Small intestine (tissue), 7 donors: ENCODE measurements around the gene SLC27A6. TPM values are rescaled to one million over a fixed set of nuclear protein-coding genes. Genes with fewer than 3 reads are reported as not detected.

Experiments
- DNase-seq, 2 donors: peaks; one replicate each; pipeline versions ENCODE4 v3.0.0 to v3.0.0-alpha.2; 2013
- FAIRE-seq: peaks from 2 replicates; lab custom pipeline; 2012; peaks lifted over from hg19 to GRCh38; lab: Jason Lieb, UNC
- H3K27ac ChIP-seq, 3 donors: one replicate each; pipeline ENCODE4 v1.5.1; 2013; ENCODE audit warnings: low read length in 2 of 3, mild to moderate bottlenecking in 2 of 3, control low read depth in 1 of 3, inconsistent platforms in 1 of 3, low read depth in 1 of 3, moderate library complexity in 1 of 3
- H3K27me3 ChIP-seq, 3 donors: one replicate each; pipeline ENCODE4 v1.6.1; 2013; ENCODE audit warnings: low read length in 3 of 3, inconsistent platforms in 1 of 3; ENCODE audit not compliant: control insufficient read depth in 3 of 3, insufficient read depth in 3 of 3
- H3K36me3 ChIP-seq, 3 donors: one replicate each; pipeline ENCODE4 v1.6.1; 2013; ENCODE audit warnings: low read length in 3 of 3, inconsistent platforms in 1 of 3, low read depth in 1 of 3, mild to moderate bottlenecking in 1 of 3, moderate library complexity in 1 of 3; ENCODE audit not compliant: control insufficient read depth in 3 of 3, insufficient read depth in 2 of 3
- H3K4me1 ChIP-seq, 3 donors: one replicate each; pipeline ENCODE4 v1.6.1; 2013; ENCODE audit warnings: low read length in 2 of 3, inconsistent platforms in 1 of 3, low read depth in 1 of 3, mild to moderate bottlenecking in 1 of 3, moderate library complexity in 1 of 3; ENCODE audit not compliant: control insufficient read depth in 3 of 3, insufficient read depth in 2 of 3
- H3K4me3 ChIP-seq, 3 donors: one replicate each; pipeline ENCODE4 v1.5.1; 2013; ENCODE audit warnings: low read length in 3 of 3, control low read depth in 1 of 3, inconsistent platforms in 1 of 3, low read depth in 1 of 3, mild to moderate bottlenecking in 1 of 3, moderate library complexity in 1 of 3
- H3K9me3 ChIP-seq, 2 donors: one replicate each; pipeline ENCODE4 v1.6.1; 2013; ENCODE audit warnings: low read depth in 1 of 2, low read length in 1 of 2; ENCODE audit not compliant: control insufficient read depth in 2 of 2, insufficient read depth in 1 of 2
- WGBS, 3 donors: extraction: QIAGEN DNeasy Blood & Tissue Kit; methylation state at CpG; one replicate each; pipeline ENCODE4 v1.1.7; 2013; 5-methylcytosine and 5-hydroxymethylcytosine counted together
- polyA plus RNA-seq, 4 donors: library from polyadenylated mRNA; stranded (reverse) in 3 of 4; unstranded in 1 of 4; fragments of 200-250 nt in 3 of 4; fragments of 120-200 nt in 1 of 4; gene quantifications; one replicate each; pipeline versions ENCODE4 v1.2.1 to v1.2.3, GENCODE V29; 2013
- donor health status: healthy with polysubstance abuse.
- donor health status: control.
- donor health status: control.
- donor health status: Bipolar disorder and iron deficiency.
- donor health status: healthy.

Gene SLC27A6
- polyA plus RNA-seq, 4 donors, result 0.50 to 1.5 (median 0.54) TPM; not detected in 1

- Histone ChIP-seq H3K9me3 (peaks cover 0 to 4% of the 10 kb centered on the region in 2 donors), H3K4me1 (no peaks in the 10 kb centered on the region), H3K36me3 (no peaks in the 10 kb centered on the region), H3K27ac (no peak overlapping the region), H3K4me3 (no peak overlapping the region), H3K27me3 (no peaks in the 10 kb centered on the region)
- FAIRE-seq (no peak), DNase-seq (no peak)
- 83 to 88% (median 88%) methylated on average over 3 of the region's 3 CpGs for WGBS, 3 donors
Observed at GRCh38 chr5:129057329-129057728, 92.0 kb downstream of the SLC27A6 start.

GRCh38 chr5:129061849-129062248 is 96.6 kb downstream of the SLC27A6 start:
- no peak overlapping the region for H3K4me3 ChIP-seq
- 38 to 70% (median 50%) methylated on average over 2 of the region's 2 CpGs for WGBS, 3 donors
- DNase-seq (no peak), FAIRE-seq (no peak)
- no peaks in the 10 kb centered on the region for H3K27me3 ChIP-seq
- H3K4me1 ChIP-seq, result no peaks in the 10 kb centered on the region
- peaks cover 0 to 4% of the 10 kb centered on the region in 2 donors for H3K9me3 ChIP-seq
- H3K36me3 ChIP-seq, result no peaks in the 10 kb centered on the region
- no peak overlapping the region for H3K27ac ChIP-seq

- whole genome bisulfite sequencing, 3 donors, result 75 to 94% (median 78%) methylated on average over 1 of the region's 1 CpG
- no peaks in the 10 kb centered on the region for H3K36me3 ChIP-seq
- H3K9me3 ChIP-seq, result no peaks in the 10 kb centered on the region
- H3K27me3 ChIP-seq, result no peaks in the 10 kb centered on the region
- H3K27ac ChIP-seq, result no peak overlapping the region
- DNase-seq (no peak), FAIRE-seq (no peak)
- no peaks in the 10 kb centered on the region for H3K4me1 ChIP-seq
- no peak overlapping the region for H3K4me3 ChIP-seq
Observed at GRCh38 chr5:129063483-129064113, 98.3 kb downstream of the SLC27A6 start.

- Histone ChIP-seq H3K27ac (no peak overlapping the region), H3K9me3 (no peaks in the 10 kb centered on the region), H3K4me1 (no peaks in the 10 kb centered on the region), H3K4me3 (no peak overlapping the region), H3K36me3 (no peaks in the 10 kb centered on the region), H3K27me3 (no peaks in the 10 kb centered on the region)
- DNase-seq (no peak), FAIRE-seq (no peak)
- 74 to 91% (median 88%) methylated on average over 2 of the region's 2 CpGs for WGBS, 3 donors
Observed at GRCh38 chr5:129065721-129066120, 100.4 kb downstream of the SLC27A6 start.

- FAIRE-seq, result no peak
Observed at GRCh38 chr5:129067745-129068144, 102.5 kb downstream of the SLC27A6 start.

GRCh38 chr5:129069292-129069691 is 104.0 kb downstream of the SLC27A6 start:
- no peaks in the 10 kb centered on the region for H3K9me3 ChIP-seq
- no peak overlapping the region for H3K4me3 ChIP-seq
- no peaks in the 10 kb centered on the region for H3K27me3 ChIP-seq
- FAIRE-seq (no peak), DNase-seq (no peak)
- H3K36me3 ChIP-seq, result no peaks in the 10 kb centered on the region
- no peak overlapping the region for H3K27ac ChIP-seq
- 81 to 86% (median 82%) methylated on average over 2 of the region's 2 CpGs for WGBS, 3 donors
- H3K4me1 ChIP-seq, result no peaks in the 10 kb centered on the region

More at GRCh38 chr5:129067745-129068144, 102.5 kb downstream of the SLC27A6 start:
- Histone ChIP-seq H3K27me3 (no peaks in the 10 kb centered on the region), H3K4me1 (no peaks in the 10 kb centered on the region), H3K9me3 (no peaks in the 10 kb centered on the region), H3K36me3 (no peaks in the 10 kb centered on the region), H3K27ac (no peak overlapping the region), H3K4me3 (no peak overlapping the region)
- no peak for DNase-seq

- 68 to 79% (median 79%) methylated on average over 3 of the region's 3 CpGs for WGBS, 3 donors
- no peak overlapping the region for H3K4me3 ChIP-seq
- no peaks in the 10 kb centered on the region for H3K36me3 ChIP-seq
- FAIRE-seq, result no peak
- no peaks in the 10 kb centered on the region for H3K27me3 ChIP-seq
- no peaks in the 10 kb centered on the region for H3K9me3 ChIP-seq
- no peaks in the 10 kb centered on the region for H3K4me1 ChIP-seq
- H3K27ac ChIP-seq, result no peak overlapping the region
- DNase-seq, result no peak
Observed at GRCh38 chr5:129073111-129073510, 107.8 kb downstream of the SLC27A6 start.

GRCh38 chr5:129074903-129075302 is 109.6 kb downstream of the SLC27A6 start:
- 66 to 73% (median 67%) methylated on average over 4 of the region's 4 CpGs for WGBS, 3 donors
- H3K9me3 ChIP-seq, result no peaks in the 10 kb centered on the region
- H3K36me3 ChIP-seq, result no peaks in the 10 kb centered on the region
- H3K27ac ChIP-seq, result no peak overlapping the region
- no peaks in the 10 kb centered on the region for H3K27me3 ChIP-seq
- no peak for FAIRE-seq
- no peak for DNase-seq
- no peaks in the 10 kb centered on the region for H3K4me1 ChIP-seq
- no peak overlapping the region for H3K4me3 ChIP-seq
